Forelimb muscle (tissue), 1 donor: ENCODE results near the gene ELAVL2. TPM values are rescaled to one million over a fixed set of nuclear protein-coding genes. Genes with fewer than 3 reads are reported as not detected.

ENCODE experiments used
- DNase-seq: peaks from one replicate; pipeline ENCODE4 v3.0.0-alpha.2; 2013; ENCODE audit warnings: low read depth
- polyA plus RNA-seq: library from polyadenylated mRNA; unstranded; fragments of 120-200 nt; gene quantifications from one replicate; pipeline ENCODE4 v1.2.1, GENCODE V29; 2013; ENCODE audit not compliant: insufficient read length

Gene ELAVL2
- polyA plus RNA-seq, 1 donor = 1.3 TPM

- DNase-seq = no peak
These were observed 162.9 kb downstream of the ELAVL2 start for GRCh38 chr9:23663125-23663524.

GRCh38 chr9:23662320-23662719, 163.7 kb downstream of the ELAVL2 start:
- DNase-seq = no peak

- no peak for DNase-seq
These were observed 166.6 kb downstream of the ELAVL2 start for GRCh38 chr9:23659346-23660006.

GRCh38 chr9:23658376-23659258, 167.4 kb downstream of the ELAVL2 start:
- no peak for DNase-seq

GRCh38 chr9:23651051-23651450, 175.0 kb downstream of the ELAVL2 start:
- no peak for DNase-seq

GRCh38 chr9:23648651-23649050, 177.4 kb downstream of the ELAVL2 start:
- DNase-seq = no peak

- DNase-seq = no peak
These were observed 181.1 kb downstream of the ELAVL2 start for GRCh38 chr9:23644896-23645295.

DNA sequence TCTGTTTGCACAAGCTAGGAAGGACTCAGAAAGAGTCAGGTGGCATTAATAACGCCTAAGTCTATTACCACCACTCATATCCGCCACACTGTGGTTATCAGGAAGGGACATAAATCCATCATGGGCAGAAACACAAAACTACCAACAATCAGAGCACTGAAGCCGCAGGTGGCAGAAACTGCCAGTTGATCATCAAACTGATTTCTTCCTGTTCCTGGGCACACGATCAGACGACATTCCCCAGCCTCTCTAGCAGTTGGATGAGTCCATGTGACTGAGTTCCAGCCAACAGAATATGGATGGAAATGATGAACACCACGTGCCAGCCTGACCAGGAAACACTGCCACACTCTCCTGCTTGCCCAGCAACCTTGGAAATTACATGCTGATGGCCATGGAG, 181.7 kb downstream of the ELAVL2 start:
- no peak for DNase-seq

DNA sequence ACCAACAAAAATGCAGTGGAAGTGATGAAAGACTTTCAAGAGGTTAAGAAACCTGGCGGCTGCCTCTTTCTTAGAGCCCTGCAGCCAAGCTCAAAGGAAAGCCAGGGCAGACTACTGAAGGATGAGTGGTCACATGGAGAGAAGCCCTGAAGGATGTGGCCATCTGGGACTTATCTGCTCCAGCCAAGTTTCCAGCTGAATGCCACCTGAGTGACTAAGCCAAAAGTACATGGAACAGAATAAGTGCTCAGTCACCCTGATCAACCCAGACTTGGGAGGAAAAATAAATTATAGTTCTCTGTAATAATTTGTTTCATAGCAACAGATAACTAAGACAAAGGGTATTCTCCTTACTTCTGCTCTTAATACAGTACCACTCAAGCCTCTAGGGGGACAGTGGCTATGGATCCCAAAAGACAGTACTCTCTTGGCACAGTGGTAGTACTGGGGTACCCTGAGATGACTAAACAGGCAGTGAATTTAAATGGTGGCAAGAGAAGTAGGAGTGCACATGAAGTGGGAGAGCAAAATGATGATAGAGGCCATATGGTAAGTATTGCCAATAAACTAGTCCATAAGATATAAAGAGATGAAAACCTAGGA, 182.3 kb downstream of the ELAVL2 start:
- no peak for DNase-seq
